ENCODE measurements around the gene SPR.

The SPR gene

DNA sequence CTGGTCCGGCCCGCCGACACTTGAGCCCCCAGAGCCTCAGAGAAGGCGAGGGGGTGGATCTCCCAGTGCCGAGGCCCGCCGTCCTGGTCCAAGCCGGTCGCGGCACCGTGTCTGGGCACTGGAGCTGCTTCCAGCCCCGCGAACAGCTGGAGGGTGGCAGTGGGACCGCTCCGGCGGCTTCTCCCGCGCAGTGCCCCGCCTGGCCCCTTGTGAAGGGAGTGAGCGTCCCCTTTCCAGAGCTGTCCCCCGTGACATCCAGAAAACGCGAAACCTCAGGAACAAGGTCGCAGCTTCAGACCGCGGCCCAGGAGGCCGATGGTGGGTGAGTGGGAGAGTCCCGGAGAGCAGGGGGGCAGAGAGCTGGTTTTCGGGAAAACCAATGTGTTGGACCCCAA is 29.5 kb downstream of the SPR start:
- no peak for DNase-seq

DNA sequence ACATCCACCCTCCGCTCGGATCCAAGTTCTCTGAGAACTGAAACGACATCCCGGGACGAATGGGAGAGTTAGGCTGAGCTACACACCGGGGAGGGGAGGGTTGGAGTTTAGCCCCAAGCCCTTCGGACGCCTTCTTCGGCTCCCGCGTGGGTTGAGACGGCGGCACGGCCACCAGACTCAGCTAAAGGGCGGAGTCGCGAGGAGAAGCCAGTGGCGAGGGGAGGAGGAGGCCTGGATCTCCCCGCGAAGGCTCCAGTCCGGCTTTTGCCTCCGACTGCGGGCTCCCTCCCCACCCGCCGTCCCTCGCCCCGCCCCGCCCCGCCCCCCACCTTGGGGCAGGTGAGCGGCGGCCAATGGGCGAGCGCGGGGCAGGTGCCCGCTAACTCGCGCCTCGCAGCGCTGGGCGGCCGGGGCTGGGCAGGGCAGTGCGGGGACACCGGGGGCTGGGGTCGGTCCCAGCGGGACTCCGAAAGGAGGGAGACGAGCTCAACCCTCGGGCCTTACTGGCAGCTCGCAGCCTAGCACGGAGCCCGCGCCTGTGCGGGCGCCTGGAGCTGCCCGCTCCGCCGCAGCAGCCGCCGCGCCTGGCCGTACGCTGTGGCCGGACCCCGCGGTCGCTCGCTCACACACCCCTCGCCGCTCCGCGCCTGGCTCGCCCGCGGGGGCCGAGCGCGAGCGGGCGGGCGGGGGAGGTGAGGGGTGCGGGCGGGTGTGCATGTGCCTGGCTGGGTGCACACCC is 30.1 kb downstream of the SPR start, which contains the start of gene EMX1:
EMX1 (plus strand) TSS at position 382 of the 739 bp plus-strand sequence; CDS start at position 716, 334 bp downstream.
- DNase-seq, result no peak

DNA sequence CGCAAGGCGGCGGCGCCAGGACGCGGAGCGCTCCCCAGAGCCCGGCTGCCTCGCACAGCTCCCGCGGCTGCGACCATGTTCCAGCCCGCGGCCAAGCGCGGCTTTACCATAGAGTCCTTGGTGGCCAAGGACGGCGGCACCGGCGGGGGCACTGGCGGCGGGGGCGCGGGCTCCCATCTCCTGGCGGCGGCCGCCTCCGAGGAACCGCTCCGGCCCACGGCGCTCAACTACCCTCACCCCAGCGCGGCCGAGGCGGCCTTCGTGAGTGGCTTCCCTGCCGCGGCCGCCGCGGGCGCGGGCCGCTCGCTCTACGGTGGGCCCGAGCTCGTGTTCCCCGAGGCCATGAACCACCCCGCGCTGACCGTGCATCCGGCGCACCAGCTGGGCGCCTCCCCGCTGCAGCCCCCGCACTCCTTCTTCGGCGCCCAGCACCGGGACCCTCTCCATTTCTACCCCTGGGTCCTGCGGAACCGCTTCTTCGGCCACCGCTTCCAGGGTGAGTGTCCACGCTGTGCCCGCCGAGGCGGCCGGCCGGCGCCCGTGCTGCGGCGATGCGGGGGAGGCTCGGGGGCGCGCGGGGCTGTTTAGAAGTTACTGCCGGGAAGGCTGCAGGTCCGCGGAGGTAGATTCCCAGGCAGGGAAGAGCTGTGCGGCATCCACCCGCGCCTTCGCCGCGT is 30.8 kb downstream of the SPR start:
- DNase-seq, result no peak

DNA sequence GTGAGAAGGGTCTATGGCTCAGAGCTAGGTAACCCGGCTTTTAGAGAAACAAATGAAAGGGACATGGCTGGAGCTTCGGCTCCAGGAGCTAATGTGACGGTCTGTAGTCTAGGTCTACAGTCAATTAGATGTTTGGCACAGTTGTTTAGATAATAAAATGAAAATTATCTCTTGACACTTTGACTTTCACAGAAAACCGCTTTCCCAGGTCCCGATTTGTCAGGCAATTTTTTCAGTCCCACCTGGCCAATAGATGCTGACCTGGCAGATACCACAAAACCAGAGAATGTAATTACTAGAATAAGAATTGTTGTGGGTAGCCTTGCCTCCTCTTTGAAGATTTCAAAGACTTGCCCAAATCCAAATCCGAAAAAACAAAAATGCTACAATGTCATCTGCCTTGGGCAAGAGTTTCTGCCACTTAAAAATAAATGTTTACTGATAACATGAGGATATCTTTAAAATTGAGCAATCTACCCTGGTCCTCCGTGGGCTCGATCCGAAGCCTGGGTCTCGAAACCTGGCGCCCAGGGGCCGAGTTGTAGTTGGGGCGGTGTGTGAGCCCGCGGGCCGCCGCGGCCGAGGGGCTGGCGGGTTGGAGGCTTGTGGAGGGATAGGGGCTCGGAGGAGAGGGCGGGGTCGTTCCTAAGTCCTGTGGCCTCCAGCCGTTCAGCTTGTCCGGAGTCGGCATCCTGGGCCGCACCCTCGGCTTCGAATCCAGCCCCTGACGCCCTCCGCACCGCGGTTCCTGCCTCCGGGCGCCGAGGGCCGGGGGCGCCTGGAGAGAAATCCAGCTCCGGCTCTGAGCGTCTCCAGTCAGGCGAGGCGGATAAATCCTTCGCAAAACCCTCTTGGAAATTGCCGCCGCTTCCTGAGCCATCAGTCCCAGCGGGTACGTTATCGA is 32.5 kb downstream of the SPR start:
- DNase-seq, result no peak

DNA sequence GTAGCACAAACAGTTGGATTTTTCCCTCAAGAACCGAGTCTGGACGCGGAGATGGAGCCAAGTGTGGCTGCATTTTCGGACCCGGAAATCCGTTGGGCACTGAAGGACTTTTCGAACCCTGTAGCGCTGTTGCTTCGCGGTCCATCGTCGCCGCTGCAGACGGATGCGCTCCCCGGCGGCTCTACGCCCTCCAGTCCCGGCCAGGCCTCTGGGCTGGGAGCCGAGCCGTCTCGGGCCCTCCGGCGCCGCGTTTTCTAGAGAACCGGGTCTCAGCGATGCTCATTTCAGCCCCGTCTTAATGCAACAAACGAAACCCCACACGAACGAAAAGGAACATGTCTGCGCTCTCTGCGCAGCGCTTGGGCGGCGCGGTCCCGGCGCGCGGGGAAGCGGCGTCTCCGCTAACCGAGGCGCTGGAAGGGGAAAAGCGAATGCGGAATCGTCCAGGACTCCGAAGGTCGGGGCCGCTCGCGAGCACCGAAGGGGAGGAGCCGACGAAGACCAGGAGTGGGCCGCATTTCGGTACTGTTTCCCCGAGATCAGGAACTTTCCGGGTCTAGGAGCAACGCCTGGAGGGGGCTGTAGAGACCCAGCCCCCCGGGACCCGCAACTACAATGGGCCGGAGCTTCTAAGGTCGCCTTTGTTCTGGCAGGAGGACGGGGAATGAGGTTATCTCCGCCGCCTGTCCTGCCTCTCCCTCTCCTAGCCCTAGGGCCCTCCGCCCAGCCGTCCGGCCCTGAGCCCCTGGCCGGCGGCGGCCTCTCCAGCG is 33.3 kb downstream of the SPR start:
- peak in 1 of 2 donors; percentile 9 for DNase-seq

DNA sequence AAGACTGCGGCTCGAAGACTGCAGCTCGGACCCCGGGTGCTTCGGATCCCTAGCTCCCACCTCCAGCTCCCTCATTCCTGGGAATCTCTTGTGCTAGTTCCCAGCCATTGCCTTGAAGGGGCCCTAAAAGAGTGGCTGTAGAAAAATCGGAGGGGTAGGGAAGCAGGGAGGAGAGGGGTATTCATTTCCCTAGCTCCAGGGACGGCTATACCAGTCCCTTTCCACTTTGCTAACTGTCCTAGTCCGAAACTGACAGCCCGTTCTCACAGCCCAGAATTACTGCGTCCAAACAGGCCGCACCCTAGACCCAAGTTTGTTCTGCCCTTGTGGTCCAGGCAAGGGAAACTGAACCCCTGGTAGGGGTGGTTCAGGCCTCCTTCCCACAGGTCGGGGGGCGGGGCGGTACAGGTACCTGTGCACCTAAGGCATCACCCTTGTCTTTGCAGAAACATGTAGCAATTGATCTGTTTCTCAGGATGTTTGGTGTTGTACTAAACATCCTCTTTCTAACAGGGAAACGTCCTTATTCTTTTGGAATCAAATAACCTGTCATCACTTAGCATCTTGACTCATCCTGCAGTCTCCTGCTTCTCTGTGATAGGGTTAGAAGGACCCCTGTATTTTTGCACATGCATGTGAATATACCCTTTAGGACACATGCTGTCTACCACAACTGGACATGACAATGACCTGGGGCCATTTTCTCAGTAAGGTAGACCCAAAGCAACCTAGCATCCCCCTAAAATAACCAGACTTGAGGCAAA is 34.1 kb downstream of the SPR start:
- DNase-seq, result no peak

DNA sequence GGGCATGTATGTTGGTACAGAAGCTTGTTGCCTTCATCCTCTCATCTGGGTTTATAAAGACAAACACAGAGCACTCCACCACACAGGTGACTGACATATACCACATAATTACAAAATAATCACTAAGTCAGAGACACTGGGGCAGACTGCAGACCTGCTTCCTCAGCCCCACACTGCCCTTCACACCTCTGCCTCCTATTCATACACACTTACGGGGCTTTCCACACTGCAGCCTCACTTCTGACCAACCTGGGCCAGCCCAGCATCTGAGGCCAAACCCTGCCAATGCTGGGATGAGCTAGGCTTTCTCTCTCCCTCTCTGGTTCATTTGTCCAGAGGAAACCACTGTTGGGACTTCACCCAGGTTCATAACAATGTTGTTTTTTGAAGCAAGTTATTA is 34.6 kb downstream of the SPR start:
- DNase-seq, result no peak

DNA sequence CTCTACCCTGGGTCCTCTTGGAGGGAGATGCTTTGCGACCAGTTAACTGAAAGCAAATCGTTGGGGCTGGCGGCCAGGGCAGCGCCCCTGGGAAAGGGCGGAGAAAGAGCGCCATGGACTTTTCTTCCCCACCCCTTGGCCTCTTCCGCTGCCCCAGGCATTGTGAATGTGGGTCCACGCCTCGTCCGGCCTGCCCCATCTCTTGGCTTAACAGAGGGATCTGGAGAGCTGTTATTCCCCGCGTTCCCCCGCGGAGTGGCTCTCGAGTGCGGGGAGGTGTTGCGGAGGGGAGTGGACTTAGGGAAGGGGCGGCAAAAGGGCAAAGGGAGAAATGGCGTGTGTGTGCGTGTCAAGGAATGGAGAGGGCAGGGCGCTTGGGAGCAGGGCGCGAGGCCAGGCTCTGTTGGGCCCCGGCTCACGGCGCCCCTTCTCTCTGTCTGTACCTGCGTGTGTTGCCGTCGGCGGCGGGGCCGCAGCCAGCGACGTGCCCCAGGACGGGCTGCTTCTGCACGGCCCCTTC is 36.7 kb downstream of the SPR start:
- no peak for DNase-seq

DNA sequence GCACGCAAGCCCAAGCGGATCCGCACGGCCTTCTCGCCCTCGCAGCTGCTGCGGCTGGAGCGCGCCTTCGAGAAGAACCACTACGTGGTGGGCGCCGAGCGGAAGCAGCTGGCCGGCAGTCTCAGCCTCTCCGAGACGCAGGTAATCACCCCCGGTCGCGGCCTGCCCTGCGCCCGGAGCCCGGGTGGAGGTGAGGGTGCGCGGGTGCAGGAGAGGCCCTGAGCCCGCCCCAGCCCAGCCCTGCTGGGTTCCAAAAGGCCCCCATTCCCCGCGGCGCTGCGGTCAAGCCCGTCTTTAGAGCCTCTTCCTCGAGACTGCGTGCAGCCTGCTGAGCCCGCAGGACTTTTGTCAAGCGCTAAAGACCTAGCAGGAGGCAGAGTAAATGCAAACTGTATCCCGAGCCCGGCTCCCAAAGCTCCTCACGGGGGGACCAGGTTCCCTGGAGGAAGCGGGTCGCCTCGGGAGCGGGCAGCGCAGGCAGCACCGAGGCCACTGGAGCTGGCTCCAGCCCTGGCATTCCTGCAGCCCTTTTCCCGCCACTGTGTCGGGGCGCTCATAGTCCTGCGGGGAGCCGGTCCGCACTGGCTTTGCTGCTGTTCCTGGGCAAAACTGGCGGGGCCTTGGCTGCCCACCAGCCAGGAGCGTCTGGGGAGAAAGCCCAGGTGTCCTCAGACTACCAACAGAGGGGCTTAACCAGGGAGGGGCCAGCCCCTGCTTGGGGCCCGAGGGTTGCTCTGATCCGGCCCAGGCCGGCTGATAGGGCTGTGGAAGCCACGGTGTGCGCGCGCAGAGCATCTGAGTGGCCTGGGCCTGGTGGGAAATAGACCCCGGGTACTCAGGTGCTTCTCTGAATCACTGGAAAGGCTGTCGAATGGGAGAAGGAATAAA is 37.4 kb downstream of the SPR start:
- DNase-seq, result no peak

DNA sequence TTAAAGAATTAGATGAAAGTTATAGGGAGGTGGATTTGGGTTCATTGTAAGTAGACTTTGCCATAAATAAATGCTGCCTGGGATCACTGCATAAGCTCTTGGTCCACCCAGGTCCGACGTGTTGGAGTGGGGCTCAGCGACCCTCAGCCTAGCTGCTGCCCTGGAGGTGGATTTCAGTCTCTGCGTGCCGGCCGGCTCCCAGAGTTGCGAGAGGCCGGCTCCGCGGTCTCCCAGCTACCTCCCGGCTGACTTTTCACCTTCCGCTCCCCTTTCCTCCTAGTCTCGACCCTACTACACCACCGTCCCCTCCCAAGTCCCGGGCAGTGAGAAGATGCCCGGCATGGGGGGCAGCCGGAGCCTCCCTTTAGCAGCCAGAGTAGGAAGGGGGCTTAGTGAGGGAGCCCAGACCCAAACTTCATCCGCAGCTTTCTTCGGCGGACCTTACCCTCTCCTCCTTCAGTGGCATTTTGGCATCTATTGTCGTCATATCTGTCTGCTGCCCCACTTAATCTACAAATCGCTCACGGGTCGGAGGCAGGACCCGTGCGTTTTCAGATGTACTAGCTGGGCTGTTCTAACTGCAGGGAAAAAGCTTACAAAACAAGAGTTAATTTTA is 38.2 kb downstream of the SPR start:
- DNase-seq, result no peak

DNA sequence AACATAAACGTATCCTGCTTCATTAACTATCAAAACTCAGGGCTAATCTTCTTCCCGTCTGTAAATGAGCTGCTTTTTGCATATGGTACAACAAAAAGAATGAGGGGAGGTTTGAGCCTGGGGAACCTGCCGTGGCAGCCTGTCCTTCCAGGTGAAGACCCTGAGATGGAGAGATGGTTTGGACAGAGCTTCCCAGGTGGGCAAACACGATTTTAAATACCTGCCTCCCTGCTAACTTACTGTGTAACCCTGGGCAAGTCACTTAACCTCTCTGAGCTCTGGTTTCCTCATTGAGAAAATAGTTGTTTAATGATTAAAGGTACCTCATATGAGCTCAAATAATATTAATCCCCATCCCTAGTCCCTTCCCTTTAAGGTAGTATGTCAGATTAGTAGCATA is 39.2 kb downstream of the SPR start:
- no peak for DNase-seq

DNA sequence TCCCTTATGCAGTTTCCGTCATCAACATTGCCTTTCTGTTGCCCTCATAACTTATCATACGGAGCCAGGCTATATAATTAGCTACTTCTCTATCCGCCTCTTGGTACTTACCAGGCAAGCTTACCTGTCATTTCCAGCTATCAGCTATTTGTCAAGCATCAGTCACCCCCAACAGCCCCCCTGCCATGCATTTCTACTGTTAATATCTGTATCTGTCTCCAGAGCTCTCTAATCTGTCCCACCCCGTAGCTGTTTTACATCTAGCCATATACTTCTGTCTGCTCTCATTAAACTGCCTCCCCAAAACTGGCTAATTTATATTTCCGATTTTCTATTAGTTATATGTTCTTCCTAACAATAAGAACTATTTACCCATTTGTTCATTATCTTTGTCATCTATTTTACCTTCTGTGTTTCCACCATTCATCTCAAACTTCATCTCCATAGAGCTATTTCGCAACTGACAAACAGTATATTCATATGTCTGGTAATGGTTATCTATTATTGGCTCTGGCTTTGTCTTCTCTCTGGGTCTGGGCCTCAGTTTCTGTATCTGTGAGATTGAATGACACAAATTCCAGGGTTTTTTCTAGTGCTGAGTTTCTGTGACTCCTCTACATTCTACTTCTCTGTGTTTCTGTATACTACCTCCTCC is 39.7 kb downstream of the SPR start:
- no peak for DNase-seq

DNA sequence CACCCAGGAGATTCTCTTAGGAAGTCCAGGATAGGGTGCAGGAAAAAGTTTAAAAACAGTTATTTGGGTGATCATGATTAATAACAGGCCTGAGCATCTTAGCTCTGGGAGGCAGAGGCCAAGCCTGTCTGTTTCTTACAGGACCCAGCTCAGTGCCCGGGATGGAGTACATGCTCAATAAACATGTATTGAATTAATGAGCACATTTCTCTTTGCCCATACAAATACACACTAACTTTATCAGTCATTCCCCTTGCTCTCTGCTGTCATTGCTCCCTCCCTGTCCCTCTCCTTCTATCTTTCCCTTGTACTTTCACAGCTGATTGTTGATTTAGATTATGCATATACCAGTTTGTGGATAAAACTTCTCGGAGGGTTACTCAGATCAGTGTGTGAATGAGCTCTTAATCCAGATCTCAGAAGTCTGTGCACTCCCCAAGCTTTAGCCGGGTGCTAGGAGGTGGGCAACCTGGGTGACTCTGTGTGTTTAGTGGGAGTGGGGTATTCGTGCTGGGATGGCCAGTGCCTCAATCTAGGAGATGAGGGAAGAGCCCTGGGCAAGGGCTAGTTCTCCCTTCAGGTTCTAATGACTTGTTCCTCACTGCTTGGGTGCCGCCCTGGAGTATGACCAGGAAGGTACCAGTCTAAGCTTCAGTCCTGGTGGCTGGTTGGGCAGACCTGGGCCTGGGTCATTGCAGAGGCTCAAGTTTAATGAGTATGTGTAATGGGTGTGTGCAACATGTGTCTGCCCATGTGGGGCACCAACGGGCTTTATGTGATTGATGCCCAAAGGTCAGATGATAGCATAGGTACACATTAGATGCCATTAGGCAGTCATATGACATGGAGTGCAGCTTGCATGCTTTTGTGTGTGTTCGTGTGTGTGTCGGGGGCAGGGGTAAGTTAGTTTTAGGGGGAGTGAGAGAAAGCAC is 40.7 kb downstream of the SPR start:
- DNase-seq, result no peak

DNA sequence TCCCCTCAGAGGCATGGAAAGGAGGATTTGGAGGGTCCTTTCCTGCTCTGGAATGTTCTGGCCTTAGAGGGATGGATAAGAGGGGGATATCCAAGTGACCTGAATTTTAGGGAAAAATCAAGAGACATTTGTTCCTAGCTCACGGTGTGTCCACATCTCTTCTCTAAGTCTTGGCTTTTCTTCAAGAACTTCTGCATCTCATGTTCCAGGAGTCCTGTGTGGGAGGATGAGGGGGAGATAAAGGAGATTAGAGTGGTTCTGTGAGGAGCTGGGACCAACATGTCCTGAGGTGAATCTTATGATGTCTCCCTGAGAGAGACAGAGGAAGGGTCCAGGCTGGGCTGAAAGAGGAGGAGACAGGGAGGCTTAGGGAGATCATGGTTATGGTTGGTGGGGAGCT is 41.8 kb downstream of the SPR start:
- DNase-seq, result no peak

DNA sequence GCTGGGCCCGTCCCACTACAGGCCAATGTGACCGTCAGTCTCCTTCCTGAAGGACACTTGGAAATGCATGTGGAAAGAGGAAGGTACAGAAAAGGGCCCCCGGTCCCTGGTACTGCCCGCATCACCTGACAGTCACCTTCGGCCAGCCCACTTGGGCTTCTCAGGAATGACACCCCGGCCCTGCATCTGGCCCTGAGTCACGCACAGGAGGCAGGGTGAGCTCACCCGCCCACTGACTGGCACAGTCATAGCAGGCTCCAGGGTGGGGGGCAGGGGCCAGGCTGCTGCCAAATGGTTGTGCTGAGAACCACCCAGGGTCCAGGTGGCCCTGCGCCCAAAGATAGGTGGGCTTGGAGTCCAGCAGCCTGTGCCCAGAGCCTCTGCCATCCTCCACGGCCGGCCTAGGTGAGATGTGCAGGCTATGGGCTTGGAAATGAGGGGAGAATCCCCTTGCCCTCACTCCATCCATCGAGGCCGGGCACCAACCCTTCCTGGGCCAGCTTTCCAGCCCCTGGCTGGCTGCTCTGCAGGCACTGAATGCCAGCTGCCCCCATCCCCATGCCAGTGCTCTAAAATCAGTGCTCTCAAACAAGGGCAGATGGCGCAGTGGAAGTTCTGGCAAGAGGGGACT is 44.2 kb downstream of the SPR start:
- peak in 1 of 2 donors; percentile 73 for DNase-seq

DNA sequence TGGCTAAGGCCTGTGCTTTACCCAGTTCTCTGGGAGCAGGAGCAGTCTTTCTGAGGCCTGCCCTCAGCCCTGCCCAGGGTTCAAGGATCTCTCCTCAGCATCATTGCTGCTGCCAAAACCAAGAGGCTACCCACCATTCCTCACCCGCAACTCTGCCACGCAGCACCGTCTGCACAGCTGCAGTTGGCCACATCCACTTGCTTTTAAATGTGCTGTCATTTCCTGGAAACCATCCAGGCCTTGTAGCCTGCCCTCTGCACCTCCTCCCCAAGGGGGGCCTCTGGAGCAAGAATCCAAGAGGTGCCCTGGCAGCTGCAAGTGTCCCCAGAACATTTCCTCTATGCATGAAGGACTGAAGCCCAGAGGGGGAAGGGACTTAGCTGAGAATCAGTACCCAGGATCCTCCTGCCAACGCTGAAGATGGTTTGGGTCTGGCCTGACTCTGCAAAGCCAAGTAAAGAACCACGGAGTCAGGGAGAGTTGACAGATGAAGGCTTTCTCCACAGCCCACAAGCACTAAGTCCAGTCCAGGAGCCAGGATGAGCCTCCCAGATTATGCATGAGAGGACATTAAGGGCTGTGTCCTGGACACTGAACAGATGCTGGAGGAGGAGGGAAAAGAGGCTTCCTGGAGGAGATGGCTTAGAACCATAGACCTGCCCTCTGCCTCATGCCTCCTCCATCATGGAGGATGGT is 45.0 kb downstream of the SPR start:
- DNase-seq, result no peak

DNA sequence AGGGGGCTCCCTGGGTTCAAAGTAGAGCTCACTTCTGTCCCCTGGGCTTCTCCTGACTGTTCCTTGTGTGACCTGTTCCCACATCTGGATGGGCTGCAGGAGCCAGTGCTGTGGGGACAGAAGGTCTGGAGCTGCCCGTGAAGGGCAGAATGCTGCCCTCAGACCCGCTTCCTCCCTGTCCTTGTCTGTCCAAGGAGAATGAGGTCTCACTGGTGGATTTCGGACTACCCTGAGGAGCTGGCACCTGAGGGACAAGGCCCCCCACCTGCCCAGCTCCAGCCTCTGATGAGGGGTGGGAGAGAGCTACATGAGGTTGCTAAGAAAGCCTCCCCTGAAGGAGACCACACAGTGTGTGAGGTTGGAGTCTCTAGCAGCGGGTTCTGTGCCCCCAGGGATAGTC is 45.6 kb downstream of the SPR start:
- DNase-seq, result no peak

Measured in inflammatory macrophage treated with lipopolysaccharide for 1 hour (primary cell).